Measurements from ENCODE around the gene MAPK12.
A peak's percentile ranks its signal among the peaks of the same experiment; 100 is the strongest.

DNA sequence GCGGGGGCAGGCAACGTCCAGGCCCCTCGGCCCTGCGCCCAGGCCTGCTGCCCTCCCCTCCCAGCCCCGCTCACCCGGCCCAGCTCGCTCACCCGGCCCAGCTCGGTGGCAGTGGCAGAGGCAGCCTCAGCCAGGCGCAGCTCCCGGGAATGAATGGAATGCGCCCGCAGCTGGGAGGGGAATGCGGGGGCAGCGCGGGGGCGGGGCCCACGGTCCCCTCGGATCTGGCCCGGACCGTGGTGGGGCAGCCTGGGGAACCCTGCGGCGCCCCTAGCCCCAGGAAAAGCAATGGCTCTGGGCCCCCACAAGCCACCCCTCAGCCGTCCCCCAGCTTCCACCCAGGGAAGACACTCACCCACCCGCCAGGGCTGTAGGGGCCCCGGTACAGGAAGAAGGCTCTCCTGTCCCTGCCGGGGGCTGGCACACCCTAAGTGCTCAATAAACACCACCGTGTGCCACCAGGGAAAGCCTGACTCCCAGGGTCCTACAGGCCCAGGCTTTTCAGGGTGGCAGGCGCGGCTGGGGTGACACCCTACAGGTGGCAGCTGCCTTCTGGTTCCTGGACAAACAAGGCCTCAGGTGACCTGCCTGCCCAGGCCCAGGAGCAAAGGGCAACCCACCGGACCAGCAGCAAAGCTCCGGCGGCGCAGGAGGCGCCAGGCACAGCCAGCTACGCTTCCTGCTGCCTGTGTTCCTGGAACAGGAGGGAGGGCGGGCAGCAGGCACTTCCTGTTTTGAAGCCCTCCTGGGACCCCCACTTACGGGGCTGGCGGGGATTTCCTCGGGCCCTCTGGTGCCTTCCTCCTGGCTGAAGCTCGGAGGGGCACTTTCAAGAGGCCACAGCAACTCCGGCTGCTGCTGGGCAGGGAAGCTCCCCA, 32.2 kb upstream of the MAPK12 start:
- TF ChIP-seq, protein P1, sequence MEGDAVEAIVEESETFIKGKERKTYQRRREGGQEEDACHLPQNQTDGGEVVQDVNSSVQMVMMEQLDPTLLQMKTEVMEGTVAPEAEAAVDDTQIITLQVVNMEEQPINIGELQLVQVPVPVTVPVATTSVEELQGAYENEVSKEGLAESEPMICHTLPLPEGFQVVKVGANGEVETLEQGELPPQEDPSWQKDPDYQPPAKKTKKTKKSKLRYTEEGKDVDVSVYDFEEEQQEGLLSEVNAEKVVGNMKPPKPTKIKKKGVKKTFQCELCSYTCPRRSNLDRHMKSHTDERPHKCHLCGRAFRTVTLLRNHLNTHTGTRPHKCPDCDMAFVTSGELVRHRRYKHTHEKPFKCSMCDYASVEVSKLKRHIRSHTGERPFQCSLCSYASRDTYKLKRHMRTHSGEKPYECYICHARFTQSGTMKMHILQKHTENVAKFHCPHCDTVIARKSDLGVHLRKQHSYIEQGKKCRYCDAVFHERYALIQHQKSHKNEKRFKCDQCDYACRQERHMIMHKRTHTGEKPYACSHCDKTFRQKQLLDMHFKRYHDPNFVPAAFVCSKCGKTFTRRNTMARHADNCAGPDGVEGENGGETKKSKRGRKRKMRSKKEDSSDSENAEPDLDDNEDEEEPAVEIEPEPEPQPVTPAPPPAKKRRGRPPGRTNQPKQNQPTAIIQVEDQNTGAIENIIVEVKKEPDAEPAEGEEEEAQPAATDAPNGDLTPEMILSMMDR (IDR thresholded peaks at IDR 0.05; ENCODE audit: low read depth, low read length, missing input control) = no peak
- TF ChIP-seq YY1 (IDR thresholded peaks at IDR 0.05) = no peak
- TF ChIP-seq FOXA1 (IDR thresholded peaks at IDR 0.05) = no peak
- no peak for TF ChIP-seq TAF1 (conservative IDR thresholded peaks at IDR 0.05)
- TF ChIP-seq, protein P2, sequence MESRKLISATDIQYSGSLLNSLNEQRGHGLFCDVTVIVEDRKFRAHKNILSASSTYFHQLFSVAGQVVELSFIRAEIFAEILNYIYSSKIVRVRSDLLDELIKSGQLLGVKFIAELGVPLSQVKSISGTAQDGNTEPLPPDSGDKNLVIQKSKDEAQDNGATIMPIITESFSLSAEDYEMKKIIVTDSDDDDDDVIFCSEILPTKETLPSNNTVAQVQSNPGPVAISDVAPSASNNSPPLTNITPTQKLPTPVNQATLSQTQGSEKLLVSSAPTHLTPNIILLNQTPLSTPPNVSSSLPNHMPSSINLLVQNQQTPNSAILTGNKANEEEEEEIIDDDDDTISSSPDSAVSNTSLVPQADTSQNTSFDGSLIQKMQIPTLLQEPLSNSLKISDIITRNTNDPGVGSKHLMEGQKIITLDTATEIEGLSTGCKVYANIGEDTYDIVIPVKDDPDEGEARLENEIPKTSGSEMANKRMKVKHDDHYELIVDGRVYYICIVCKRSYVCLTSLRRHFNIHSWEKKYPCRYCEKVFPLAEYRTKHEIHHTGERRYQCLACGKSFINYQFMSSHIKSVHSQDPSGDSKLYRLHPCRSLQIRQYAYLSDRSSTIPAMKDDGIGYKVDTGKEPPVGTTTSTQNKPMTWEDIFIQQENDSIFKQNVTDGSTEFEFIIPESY (IDR thresholded peaks at IDR 0.05) = no peak
- TF ChIP-seq, protein P3, sequence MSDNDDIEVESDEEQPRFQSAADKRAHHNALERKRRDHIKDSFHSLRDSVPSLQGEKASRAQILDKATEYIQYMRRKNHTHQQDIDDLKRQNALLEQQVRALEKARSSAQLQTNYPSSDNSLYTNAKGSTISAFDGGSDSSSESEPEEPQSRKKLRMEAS (IDR thresholded peaks at IDR 0.05) = no peak
- TF ChIP-seq, protein P4, sequence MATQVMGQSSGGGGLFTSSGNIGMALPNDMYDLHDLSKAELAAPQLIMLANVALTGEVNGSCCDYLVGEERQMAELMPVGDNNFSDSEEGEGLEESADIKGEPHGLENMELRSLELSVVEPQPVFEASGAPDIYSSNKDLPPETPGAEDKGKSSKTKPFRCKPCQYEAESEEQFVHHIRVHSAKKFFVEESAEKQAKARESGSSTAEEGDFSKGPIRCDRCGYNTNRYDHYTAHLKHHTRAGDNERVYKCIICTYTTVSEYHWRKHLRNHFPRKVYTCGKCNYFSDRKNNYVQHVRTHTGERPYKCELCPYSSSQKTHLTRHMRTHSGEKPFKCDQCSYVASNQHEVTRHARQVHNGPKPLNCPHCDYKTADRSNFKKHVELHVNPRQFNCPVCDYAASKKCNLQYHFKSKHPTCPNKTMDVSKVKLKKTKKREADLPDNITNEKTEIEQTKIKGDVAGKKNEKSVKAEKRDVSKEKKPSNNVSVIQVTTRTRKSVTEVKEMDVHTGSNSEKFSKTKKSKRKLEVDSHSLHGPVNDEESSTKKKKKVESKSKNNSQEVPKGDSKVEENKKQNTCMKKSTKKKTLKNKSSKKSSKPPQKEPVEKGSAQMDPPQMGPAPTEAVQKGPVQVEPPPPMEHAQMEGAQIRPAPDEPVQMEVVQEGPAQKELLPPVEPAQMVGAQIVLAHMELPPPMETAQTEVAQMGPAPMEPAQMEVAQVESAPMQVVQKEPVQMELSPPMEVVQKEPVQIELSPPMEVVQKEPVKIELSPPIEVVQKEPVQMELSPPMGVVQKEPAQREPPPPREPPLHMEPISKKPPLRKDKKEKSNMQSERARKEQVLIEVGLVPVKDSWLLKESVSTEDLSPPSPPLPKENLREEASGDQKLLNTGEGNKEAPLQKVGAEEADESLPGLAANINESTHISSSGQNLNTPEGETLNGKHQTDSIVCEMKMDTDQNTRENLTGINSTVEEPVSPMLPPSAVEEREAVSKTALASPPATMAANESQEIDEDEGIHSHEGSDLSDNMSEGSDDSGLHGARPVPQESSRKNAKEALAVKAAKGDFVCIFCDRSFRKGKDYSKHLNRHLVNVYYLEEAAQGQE (IDR thresholded peaks at IDR 0.05) = peak; percentile 27
- peak in 1 of 2 donors; percentile 64 for TF ChIP-seq RAD21 (IDR thresholded peaks at IDR 0.05)
- peak; percentile 91 to 94 for TF ChIP-seq HNF4A (conservative IDR thresholded peaks at IDR 0.05)
- TF ChIP-seq SP1 (IDR thresholded peaks at IDR 0.05) = peak; percentile 90
- TF ChIP-seq, protein P5, sequence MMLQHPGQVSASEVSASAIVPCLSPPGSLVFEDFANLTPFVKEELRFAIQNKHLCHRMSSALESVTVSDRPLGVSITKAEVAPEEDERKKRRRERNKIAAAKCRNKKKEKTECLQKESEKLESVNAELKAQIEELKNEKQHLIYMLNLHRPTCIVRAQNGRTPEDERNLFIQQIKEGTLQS (IDR thresholded peaks at IDR 0.05) = no peak
- peak in 1 of 2 donors; percentile 58 for TF ChIP-seq EGR1 (IDR thresholded peaks at IDR 0.05; ENCODE audit: low read depth in 2 of 2)
- no peak for TF ChIP-seq JUND (IDR thresholded peaks at IDR 0.05)
- no peak for TF ChIP-seq GABPA (IDR thresholded peaks at IDR 0.05 in 1 of 2, conservative IDR thresholded peaks at IDR 0.05 in 1 of 2)

All from liver (tissue), 3 donors.